Activated CD4-positive, alpha-beta T cell treated with anti-CD3 and anti-CD28 coated beads for 36 hours (primary cell): ENCODE data around the gene CD244. TPM values are rescaled to one million over a fixed set of nuclear protein-coding genes. Genes with fewer than 3 reads are reported as not detected.

Source experiments
- ATAC-seq: fragments of 200-7000 bp; cut with Tn5 transposase; one replicate; pipeline ENCODE4 v1.10.0; 2021; ENCODE audit warnings: mild to moderate bottlenecking, moderate library complexity
- CTCF ChIA-PET: fragments of 350-600 bp; sonication (Branson Sonifier 250); formaldehyde crosslinking; loops from one replicate; lab custom pipeline; 2021; ENCODE audit warnings: antibody characterized with exemption; lab: Charles Lee
- POLR2A ChIA-PET: fragments of 350-600 bp; sonication (Branson Sonifier 250); formaldehyde crosslinking; loops from one replicate; lab custom pipeline; 2021; ENCODE audit warnings: antibody characterized with exemption, inconsistent platforms; lab: Charles Lee
- DNase-seq: peaks from one replicate; pipeline ENCODE4 v3.0.0-alpha.2; 2020
- H3K27ac Mint-ChIP-seq: one replicate; pipeline ENCODE4 v1.8.0; 2021; ENCODE audit warnings: mixed read lengths
- H3K27me3 Mint-ChIP-seq: one replicate; pipeline ENCODE4 v1.8.0; 2021; ENCODE audit warnings: mixed read lengths
- H3K36me3 Mint-ChIP-seq: one replicate; pipeline ENCODE4 v1.8.0; 2021; ENCODE audit warnings: low read depth, mixed read lengths
- H3K4me1 Mint-ChIP-seq: one replicate; pipeline ENCODE4 v1.8.0; 2021; ENCODE audit warnings: mixed read lengths
- H3K4me3 Mint-ChIP-seq: one replicate; pipeline ENCODE4 v1.8.0; 2021; ENCODE audit warnings: mild to moderate bottlenecking, moderate library complexity, mixed read lengths
- H3K9me3 Mint-ChIP-seq: one replicate; pipeline ENCODE4 v1.8.0; 2021; ENCODE audit warnings: low read depth, mixed read lengths
- intact Hi-C, 2 experiments: fragments of 100-400 bp; cut with DNase I in 1 of 2; cut with micrococcal nuclease in 1 of 2; formaldehyde crosslinking; loops; one replicate each; pipeline versions ENCODE4 v1.14.2 to v1.15.1; 2022 to 2024; cut with DNase I, micrococcal nuclease
- total RNA-seq, 2 experiments: library from RNA; stranded (reverse); gene quantifications; one replicate each; pipeline ENCODE4 v1.2.3, GENCODE V29; 2021

The CD244 gene
- total RNA-seq, 2 experiments from 2014 or later, result 0.14 to 0.25 TPM

DNA sequence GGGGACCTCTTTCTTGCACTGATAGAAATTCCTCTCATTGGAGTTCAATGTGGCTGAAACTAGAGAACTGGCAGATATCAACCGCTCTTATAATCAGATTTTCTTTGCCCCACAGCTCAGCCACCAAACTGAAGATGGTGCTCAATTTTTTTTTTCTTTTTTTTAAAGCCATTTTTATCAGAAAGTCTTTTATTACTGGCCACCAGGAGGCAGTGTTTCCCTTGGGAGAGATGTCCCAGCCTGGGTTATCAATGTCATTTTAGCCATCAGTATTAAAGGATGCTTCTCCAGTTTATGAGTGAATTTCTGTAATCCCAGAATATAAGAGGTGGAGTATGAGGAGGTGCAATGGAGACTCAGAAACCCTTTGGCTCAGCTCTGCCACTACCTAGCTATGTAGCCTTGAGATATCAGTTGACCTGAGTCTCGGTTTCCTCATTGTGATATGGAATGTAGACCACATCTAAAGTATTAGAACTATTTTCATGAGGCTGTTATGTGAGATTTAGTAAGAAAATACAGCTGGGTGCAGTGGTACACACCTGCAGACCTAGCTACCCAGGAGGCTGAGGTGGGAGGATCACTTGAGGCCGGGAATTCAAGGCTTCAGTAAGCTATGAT lies 27.6 kb downstream of the CD244 start:
- Mint-ChIP-seq H3K9me3 (no peaks in the 10 kb centered on the region), H3K27me3 (no peaks in the 10 kb centered on the region), H3K4me1 (peaks cover 57% of the 10 kb centered on the region), H3K27ac (peak overlapping the region; percentile 84), H3K36me3 (no peaks in the 10 kb centered on the region), H3K4me3 (no peak overlapping the region)
- CTCF ChIA-PET, result interaction anchor here (0.6 to 9.5 kb wide), 51 partner anchors 8 to 1050 kb away, joined by 3 to 241 read pairs (median 5); partner anchors contain the start of genes CD244, ITLN1, ITLN2 and LY9
- DNase-seq, result peak; percentile 77
- no peak for ATAC-seq
- POLR2A ChIA-PET, result interaction anchor here (0.6 to 0.8 kb wide), 4 partner anchors 15 to 119 kb away, joined by 3 to 4 read pairs (median 4); no protein-coding TSS in a partner anchor
- intact Hi-C loops, result loop anchor here (1.0 to 5.0 kb wide), 7 partner anchors 42 to 262 kb away; partner anchors contain the start of genes KLHDC9 (in 2 of the 2) and ITLN1 (in 1 of the 2)

DNA sequence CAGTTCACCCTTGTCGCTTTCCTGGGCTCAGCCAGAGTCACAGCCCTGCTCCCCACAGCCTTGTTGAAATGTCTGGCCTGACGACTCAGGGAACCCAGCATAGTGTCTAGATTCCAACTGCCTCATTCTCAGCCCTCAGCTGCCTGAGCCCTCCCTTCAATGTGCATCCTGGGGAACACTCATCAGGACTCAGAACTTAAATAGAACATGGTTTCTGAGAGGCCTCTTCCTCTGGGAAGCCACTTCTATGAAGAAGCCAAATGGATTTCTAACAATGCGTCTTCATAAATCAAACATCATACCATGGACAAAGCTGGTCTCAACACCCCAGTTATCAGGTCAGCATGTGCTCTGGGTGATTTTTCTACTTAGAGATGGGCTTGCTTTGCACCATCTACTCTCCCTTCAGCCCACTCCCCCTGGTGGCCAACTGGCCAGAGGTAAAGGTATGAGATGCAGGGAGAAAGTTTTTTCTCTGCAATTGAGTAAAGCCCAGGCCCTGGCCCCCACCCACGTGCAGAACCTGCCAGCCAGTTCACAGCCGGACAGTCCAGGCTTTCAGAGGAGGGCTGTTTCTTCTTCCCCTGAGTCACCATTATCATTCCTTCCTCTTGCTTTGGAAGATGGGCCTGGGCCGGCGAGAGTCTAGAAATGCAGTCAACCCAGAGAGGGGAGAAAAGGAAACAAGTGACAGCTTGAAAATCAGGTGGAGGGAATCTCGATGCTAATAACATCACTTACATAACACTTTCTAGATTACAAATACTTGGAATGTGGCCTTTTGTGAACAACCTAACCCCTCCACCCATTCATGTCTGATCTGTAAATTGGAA lies 32.1 kb downstream of the CD244 start:
- CTCF ChIA-PET, result interaction anchor here (0.6 to 4.4 kb wide), 27 partner anchors 15 to 548 kb away, joined by 3 to 44 read pairs (median 4); partner anchors contain the start of genes CD48 and ITLN2
- intact Hi-C loops, result loop anchor here (1.0 kb wide), 3 partner anchors 53 to 149 kb away; no protein-coding TSS in a partner anchor
- POLR2A ChIA-PET, result no interaction called here
- H3K4me3 Mint-ChIP-seq, result no peak overlapping the region
- ATAC-seq, result peak; percentile 83
- no peaks in the 10 kb centered on the region for H3K27me3 Mint-ChIP-seq
- DNase-seq, result peak; percentile 92
- H3K36me3 Mint-ChIP-seq, result peaks cover 2% of the 10 kb centered on the region
- peaks cover 18% of the 10 kb centered on the region for H3K4me1 Mint-ChIP-seq
- no peaks in the 10 kb centered on the region for H3K9me3 Mint-ChIP-seq
- H3K27ac Mint-ChIP-seq, result peak overlapping the region; percentile 44

GRCh38 chr1:160829766-160830165 lies 32.9 kb downstream of the CD244 start:
- peaks cover 2% of the 10 kb centered on the region for H3K36me3 Mint-ChIP-seq
- no peak for ATAC-seq
- DNase-seq, result no peak
- no peak overlapping the region for H3K4me3 Mint-ChIP-seq
- H3K27me3 Mint-ChIP-seq, result no peaks in the 10 kb centered on the region
- ChIA-PET POLR2A (no interaction called here), CTCF (interaction anchor here (0.5 to 4.4 kb wide), 15 partner anchors 15 to 549 kb away, joined by 3 to 44 read pairs (median 5); partner anchors contain the start of gene ITLN2)
- no peak overlapping the region for H3K27ac Mint-ChIP-seq
- peaks cover 13% of the 10 kb centered on the region for H3K4me1 Mint-ChIP-seq
- H3K9me3 Mint-ChIP-seq, result no peaks in the 10 kb centered on the region
- intact Hi-C loops, result loop anchor here (1.0 kb wide), 3 partner anchors 52 to 148 kb away; no protein-coding TSS in a partner anchor

DNA sequence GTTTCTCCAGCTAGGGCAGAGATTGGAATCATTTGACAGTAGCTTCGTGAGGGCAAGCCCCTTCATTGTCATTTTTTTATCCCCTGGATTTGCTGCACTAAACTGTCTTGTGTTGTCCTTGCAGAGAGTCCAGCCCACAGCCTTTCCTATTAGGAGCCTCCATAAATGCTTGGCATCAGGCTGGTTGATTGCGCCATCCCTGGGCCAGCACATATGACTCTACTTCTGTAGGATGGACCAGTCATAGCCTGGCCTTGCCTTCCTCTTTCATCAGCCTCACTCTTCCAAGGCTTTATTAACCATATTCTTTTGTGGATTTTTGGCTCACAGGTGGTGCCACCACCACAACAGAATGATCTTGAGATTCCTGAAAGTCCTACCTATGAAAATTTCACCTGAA lies 35.3 kb downstream of the CD244 start:
- no peaks in the 10 kb centered on the region for H3K9me3 Mint-ChIP-seq
- no peak overlapping the region for H3K4me3 Mint-ChIP-seq
- no peak for ATAC-seq
- H3K27me3 Mint-ChIP-seq, result no peaks in the 10 kb centered on the region
- peaks cover 5% of the 10 kb centered on the region for H3K36me3 Mint-ChIP-seq
- intact Hi-C loops, result no loop called here
- peaks cover 2% of the 10 kb centered on the region for H3K4me1 Mint-ChIP-seq
- no peak for DNase-seq
- ChIA-PET POLR2A (no interaction called here), CTCF (interaction anchor here (0.6 to 2.3 kb wide), 9 partner anchors 8 to 100 kb away, joined by 3 to 11 read pairs (median 3); partner anchors contain the start of genes ITLN1 and SLAMF7)
- no peak overlapping the region for H3K27ac Mint-ChIP-seq

DNA sequence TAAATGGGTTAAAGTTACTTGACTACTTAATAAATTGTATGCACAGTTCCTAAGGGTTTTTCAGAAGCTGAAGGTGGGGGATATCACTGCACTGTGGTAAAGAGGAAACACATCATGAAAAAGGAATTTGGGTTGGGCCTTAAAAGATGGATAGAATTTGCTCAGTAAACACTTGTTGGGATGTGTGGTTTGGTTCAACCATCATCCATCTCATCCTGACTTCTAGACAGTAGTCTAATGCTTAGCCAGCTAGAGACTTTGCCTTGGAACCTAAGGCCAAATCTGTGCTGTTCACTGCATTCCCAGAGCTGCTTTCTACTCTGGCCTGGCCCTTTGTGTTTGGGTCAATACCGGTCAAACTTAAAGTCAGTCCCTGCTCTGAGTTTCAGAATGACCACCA lies 36.1 kb downstream of the CD244 start:
- no peak for DNase-seq
- CTCF ChIA-PET, result interaction anchor here (0.8 to 2.3 kb wide), 11 partner anchors 9 to 99 kb away, joined by 3 to 11 read pairs (median 3); partner anchors contain the start of genes ITLN1 and SLAMF7
- intact Hi-C loops, result no loop called here
- Mint-ChIP-seq H3K4me3 (no peak overlapping the region), H3K27me3 (no peaks in the 10 kb centered on the region), H3K9me3 (no peaks in the 10 kb centered on the region), H3K4me1 (peaks cover 2% of the 10 kb centered on the region), H3K27ac (no peak overlapping the region), H3K36me3 (peaks cover 5% of the 10 kb centered on the region)
- ATAC-seq, result no peak
- POLR2A ChIA-PET, result no interaction called here

- Mint-ChIP-seq H3K27ac (no peak overlapping the region), H3K36me3 (peaks cover 5% of the 10 kb centered on the region), H3K27me3 (no peaks in the 10 kb centered on the region), H3K9me3 (no peaks in the 10 kb centered on the region), H3K4me3 (no peak overlapping the region), H3K4me1 (no peaks in the 10 kb centered on the region)
- CTCF ChIA-PET, result interaction anchor here (0.9 to 4.3 kb wide), 3 partner anchors 12 to 110 kb away, joined by 3 to 24 read pairs (median 3); no protein-coding TSS in a partner anchor
- DNase-seq (no peak), ATAC-seq (no peak)
- intact Hi-C loops, result no loop called here
- POLR2A ChIA-PET, result interaction anchor here (0.5 kb wide), 1 partner anchor 20 kb away, joined by 3 read pairs; no protein-coding TSS in a partner anchor
These were observed 39.4 kb downstream of the CD244 start for GRCh38 chr1:160823296-160823695.

GRCh38 chr1:160821627-160822026 lies 41.1 kb downstream of the CD244 start:
- no peak overlapping the region for H3K27ac Mint-ChIP-seq
- ChIA-PET POLR2A (no interaction called here), CTCF (interaction anchor here (0.6 to 4.3 kb wide), 8 partner anchors 13 to 194 kb away, joined by 3 to 24 read pairs (median 4); no protein-coding TSS in a partner anchor)
- H3K36me3 Mint-ChIP-seq, result peaks cover 5% of the 10 kb centered on the region
- intact Hi-C loops, result no loop called here
- no peak for ATAC-seq
- peak; percentile 35 for DNase-seq
- no peaks in the 10 kb centered on the region for H3K27me3 Mint-ChIP-seq
- H3K4me3 Mint-ChIP-seq, result no peak overlapping the region
- H3K9me3 Mint-ChIP-seq, result no peaks in the 10 kb centered on the region
- no peaks in the 10 kb centered on the region for H3K4me1 Mint-ChIP-seq

DNA sequence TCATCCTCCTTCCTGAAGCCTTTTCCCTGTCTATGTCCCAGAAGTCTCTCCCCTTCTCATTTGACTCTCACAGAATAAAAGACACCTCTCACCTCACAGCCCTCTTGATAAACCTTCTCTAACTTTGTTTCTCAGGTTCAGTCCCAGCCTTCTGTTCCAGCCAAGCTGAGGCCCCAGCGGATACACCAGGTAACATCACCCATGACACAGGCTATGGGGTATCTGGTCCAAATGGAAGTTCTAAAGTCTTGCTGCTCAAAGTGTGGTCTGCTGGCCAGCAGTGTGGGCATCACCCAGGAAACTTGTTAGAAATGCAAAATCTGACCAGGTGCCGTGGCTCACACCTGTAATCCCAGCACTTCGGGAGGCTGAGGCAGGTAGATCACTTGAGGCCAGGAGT lies 43.5 kb downstream of the CD244 start:
- intact Hi-C loops, result no loop called here
- ChIA-PET POLR2A (no interaction called here), CTCF (interaction anchor here (1.0 to 2.4 kb wide), 6 partner anchors 16 to 139 kb away, joined by 3 to 14 read pairs (median 8); no protein-coding TSS in a partner anchor)
- no peak overlapping the region for H3K27ac Mint-ChIP-seq
- no peaks in the 10 kb centered on the region for H3K27me3 Mint-ChIP-seq
- no peaks in the 10 kb centered on the region for H3K4me1 Mint-ChIP-seq
- no peak overlapping the region for H3K4me3 Mint-ChIP-seq
- ATAC-seq (no peak), DNase-seq (no peak)
- peaks cover 3% of the 10 kb centered on the region for H3K36me3 Mint-ChIP-seq
- H3K9me3 Mint-ChIP-seq, result no peaks in the 10 kb centered on the region

- Mint-ChIP-seq H3K4me3 (no peak overlapping the region), H3K27me3 (no peaks in the 10 kb centered on the region), H3K36me3 (peaks cover 7% of the 10 kb centered on the region), H3K27ac (peak overlapping the region; percentile 38), H3K4me1 (peaks cover 3% of the 10 kb centered on the region), H3K9me3 (no peaks in the 10 kb centered on the region)
- ChIA-PET POLR2A (no interaction called here), CTCF (interaction anchor here (0.6 to 2.4 kb wide), 9 partner anchors 10 to 226 kb away, joined by 3 to 14 read pairs (median 7); no protein-coding TSS in a partner anchor)
- DNase-seq (no peak), ATAC-seq (no peak)
- intact Hi-C loops, result no loop called here
These were observed 44.3 kb downstream of the CD244 start for GRCh38 chr1:160818207-160818937.

DNA sequence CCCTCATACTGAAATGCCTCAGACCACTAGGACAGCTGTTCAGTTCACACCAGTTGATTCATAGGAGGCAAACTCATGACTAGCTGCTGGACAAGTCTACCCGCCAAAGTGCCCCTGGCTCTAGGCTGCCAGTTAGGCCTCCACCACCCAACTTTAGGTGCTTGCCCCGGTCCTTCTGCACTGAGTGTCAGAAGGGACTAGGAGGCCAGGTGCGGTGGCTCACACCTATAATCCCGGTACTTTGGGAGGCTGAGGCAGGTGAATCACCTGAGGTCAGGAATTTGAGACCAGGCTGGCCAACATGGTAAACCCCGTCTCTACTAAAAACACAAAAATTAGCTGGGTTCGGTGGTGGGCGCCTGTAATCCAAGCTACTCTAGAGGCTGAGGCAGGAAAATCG lies 47.8 kb downstream of the CD244 start:
- intact Hi-C loops, result no loop called here
- no peak for DNase-seq
- POLR2A ChIA-PET, result interaction anchor here (0.6 kb wide), 1 partner anchor 56 kb away, joined by 4 read pairs; no protein-coding TSS in a partner anchor
- Mint-ChIP-seq H3K4me1 (peaks cover 36% of the 10 kb centered on the region), H3K36me3 (peaks cover 16% of the 10 kb centered on the region), H3K4me3 (no peak overlapping the region), H3K27ac (no peak overlapping the region), H3K9me3 (no peaks in the 10 kb centered on the region), H3K27me3 (no peaks in the 10 kb centered on the region)
- CTCF ChIA-PET, result interaction anchor here (0.6 to 1.9 kb wide), 5 partner anchors 9 to 133 kb away, joined by 3 to 6 read pairs (median 4); no protein-coding TSS in a partner anchor
- no peak for ATAC-seq
